ENCODE results near the gene NRXN3. TPM values are rescaled to one million over a fixed set of nuclear protein-coding genes. Genes with fewer than 3 reads are reported as not detected.

NRXN3 gene
- total and polyA plus RNA-seq, 2 experiments from 2014 or later, result 0.69 to 1.5 TPM

DNA sequence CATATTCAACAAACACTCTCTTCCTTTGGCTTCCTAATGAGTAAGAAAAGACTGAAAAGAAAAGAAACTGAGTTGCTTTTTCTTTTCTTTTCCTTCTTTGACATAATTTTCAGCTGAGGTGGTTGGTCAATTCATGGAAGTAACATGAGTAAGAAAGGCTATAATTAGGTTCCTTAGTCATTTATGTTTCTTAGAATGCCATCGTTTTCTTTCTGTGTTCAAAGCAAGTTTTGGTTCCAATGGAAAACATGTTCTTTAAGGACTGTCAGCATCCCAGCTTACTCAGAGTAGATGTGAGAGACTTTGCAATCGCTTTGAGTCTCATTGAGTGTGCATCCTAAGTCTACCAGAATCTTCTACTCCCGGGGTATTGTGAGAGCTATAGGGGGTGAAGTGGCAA, 1158.7 kb downstream of the NRXN3 start:
- TF ChIP-seq, protein P1, sequence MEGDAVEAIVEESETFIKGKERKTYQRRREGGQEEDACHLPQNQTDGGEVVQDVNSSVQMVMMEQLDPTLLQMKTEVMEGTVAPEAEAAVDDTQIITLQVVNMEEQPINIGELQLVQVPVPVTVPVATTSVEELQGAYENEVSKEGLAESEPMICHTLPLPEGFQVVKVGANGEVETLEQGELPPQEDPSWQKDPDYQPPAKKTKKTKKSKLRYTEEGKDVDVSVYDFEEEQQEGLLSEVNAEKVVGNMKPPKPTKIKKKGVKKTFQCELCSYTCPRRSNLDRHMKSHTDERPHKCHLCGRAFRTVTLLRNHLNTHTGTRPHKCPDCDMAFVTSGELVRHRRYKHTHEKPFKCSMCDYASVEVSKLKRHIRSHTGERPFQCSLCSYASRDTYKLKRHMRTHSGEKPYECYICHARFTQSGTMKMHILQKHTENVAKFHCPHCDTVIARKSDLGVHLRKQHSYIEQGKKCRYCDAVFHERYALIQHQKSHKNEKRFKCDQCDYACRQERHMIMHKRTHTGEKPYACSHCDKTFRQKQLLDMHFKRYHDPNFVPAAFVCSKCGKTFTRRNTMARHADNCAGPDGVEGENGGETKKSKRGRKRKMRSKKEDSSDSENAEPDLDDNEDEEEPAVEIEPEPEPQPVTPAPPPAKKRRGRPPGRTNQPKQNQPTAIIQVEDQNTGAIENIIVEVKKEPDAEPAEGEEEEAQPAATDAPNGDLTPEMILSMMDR (IDR thresholded peaks at IDR 0.05; ENCODE audit: low read depth, low read length), result no peak
- Histone ChIP-seq H3K27ac (no peak overlapping the region), H3K36me3 (no peaks in the 10 kb centered on the region), H3K4me3 (no peak overlapping the region), H3K4me1 (ENCODE audit: low read depth) (no peaks in the 10 kb centered on the region), H3K27me3 (peaks cover 25% of the 10 kb centered on the region), H3K9me3 (ENCODE audit: low read depth) (no peaks in the 10 kb centered on the region)
- no peak for DNase-seq (ENCODE audit: low read depth in 1 of 2, low spot score in 1 of 2)

DNA sequence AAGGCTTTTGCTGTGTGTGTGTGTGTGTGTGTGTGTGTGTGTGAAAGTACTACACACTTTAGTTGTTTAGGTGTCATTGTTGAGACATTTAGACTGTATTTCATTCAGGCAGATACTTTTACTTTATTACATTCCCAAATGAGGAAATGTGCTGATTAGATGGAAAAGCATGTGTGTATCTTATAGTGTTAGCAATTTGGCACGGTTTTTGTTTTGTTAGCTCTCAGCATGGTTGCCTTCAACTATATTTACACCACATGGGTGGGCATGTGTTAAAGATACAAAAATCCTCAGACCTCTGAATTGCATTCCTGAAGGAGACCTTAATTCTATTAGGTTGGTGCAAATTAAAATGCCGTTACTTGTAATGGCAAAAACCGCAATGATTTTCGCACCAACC, 1161.7 kb downstream of the NRXN3 start:
- no peak for DNase-seq (ENCODE audit: low read depth in 1 of 2, low spot score in 1 of 2)
- TF ChIP-seq, protein P1 (IDR thresholded peaks at IDR 0.05; ENCODE audit: low read depth, low read length), result no peak
- no peaks in the 10 kb centered on the region for H3K4me1 ChIP-seq (ENCODE audit: low read depth)
- no peak overlapping the region for H3K4me3 ChIP-seq
- no peak overlapping the region for H3K27ac ChIP-seq
- H3K27me3 ChIP-seq, result peaks cover 25% of the 10 kb centered on the region
- H3K36me3 ChIP-seq, result no peaks in the 10 kb centered on the region
- H3K9me3 ChIP-seq (ENCODE audit: low read depth), result no peaks in the 10 kb centered on the region

DNA sequence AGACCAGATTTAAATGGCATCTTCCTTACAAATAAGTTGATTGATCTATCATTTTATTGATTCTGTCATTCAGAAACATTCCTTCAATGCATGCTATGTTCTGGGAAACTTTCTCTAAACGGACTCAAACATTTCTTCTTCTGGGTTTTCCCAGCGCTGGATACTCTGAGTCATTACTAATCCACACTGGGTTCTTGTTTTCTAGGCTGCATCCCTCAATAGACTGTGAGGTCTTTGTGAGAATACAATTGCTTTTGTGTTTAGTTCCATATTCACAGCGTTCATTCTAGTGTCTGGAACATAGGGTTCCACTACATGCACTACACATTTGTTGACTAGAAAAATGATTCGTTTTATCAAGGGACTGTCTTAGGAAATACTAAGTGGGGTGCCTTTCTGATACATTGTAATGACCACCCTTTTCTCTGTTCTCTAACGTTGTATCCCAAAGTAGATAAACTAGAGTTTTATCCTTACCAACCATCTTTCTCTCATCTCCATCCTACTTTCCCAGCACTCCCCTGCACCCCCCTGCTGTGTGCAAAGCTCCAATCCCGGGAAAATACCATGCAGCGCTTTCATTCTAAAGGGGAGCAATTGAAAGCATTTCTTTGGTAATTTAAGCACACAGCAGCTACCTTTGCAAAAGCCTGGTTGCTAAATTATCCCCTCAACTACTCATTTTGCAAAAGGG, 1162.5 kb downstream of the NRXN3 start:
- Histone ChIP-seq H3K9me3 (ENCODE audit: low read depth) (no peaks in the 10 kb centered on the region), H3K4me3 (no peak overlapping the region), H3K27me3 (peaks cover 25% of the 10 kb centered on the region), H3K36me3 (no peaks in the 10 kb centered on the region), H3K27ac (no peak overlapping the region), H3K4me1 (ENCODE audit: low read depth) (no peaks in the 10 kb centered on the region)
- DNase-seq (ENCODE audit: low read depth in 1 of 2, low spot score in 1 of 2), result no peak
- TF ChIP-seq, protein P1 (IDR thresholded peaks at IDR 0.05; ENCODE audit: low read depth, low read length), result no peak

DNA sequence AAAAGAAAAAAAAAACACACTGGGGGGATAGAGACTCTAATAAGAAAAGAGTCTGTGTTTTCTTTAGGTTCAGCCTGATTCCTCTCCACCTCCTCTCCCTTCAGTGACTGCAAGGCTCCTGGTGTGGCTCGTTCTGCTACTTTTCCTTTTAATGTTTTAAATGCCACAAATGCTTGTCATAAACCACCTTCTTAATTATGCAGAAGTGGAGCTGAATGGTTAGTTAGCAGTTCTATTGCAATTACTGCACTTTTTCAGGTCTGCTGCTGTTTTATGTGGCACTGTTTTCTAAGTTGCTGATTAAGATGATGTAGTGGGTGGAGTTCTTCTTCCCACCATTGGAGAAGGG, 1163.0 kb downstream of the NRXN3 start:
- no peak overlapping the region for H3K27ac ChIP-seq

DNA sequence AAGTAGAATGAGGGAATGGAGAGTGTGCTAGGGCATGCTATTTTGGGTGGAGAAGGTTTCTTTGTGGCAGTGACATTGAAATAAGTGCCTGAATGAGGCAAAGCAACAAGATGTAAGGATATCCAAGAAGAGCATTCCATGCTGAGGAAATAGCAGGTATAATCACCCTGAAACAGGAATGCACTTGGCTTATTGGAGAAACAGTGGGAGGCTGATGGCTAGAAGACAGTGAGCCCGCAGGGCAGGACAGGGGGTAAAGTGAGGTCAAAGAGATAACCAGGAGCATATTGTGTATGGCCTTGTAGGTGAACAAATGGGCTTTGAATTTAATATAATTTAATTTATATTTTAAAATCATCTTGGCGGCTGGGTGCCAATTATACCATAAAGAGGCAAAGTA, 1164.1 kb downstream of the NRXN3 start:
- Histone ChIP-seq H3K27ac (no peak overlapping the region), H3K27me3 (peaks cover 25% of the 10 kb centered on the region), H3K4me3 (no peak overlapping the region), H3K4me1 (ENCODE audit: low read depth) (no peaks in the 10 kb centered on the region), H3K36me3 (no peaks in the 10 kb centered on the region), H3K9me3 (ENCODE audit: low read depth) (no peaks in the 10 kb centered on the region)
- TF ChIP-seq, protein P1 (IDR thresholded peaks at IDR 0.05; ENCODE audit: low read depth, low read length), result no peak
- no peak for DNase-seq (ENCODE audit: low read depth in 1 of 2, low spot score in 1 of 2)

More for the DNA sequence above, 1163.0 kb downstream of the NRXN3 start:
- TF ChIP-seq, protein P1 (IDR thresholded peaks at IDR 0.05; ENCODE audit: low read depth, low read length), result no peak
- no peaks in the 10 kb centered on the region for H3K36me3 ChIP-seq
- H3K4me3 ChIP-seq, result no peak overlapping the region
- H3K9me3 ChIP-seq (ENCODE audit: low read depth), result no peaks in the 10 kb centered on the region
- DNase-seq (ENCODE audit: low read depth in 1 of 2, low spot score in 1 of 2), result no peak
- no peaks in the 10 kb centered on the region for H3K4me1 ChIP-seq (ENCODE audit: low read depth)
- H3K27me3 ChIP-seq, result peaks cover 25% of the 10 kb centered on the region

Data from cardiac muscle cell (in vitro differentiated cells and primary cell).